A673 (cell line): ENCODE data around the gene MED31.

ENCODE experiments used
- EZH2 ChIP-seq: fragments of 200-600 bp; sonication (generic); IDR thresholded peaks from 2 replicates; pipeline ENCODE4 v1.6.1; 2017; ENCODE audit warnings: borderline replicate concordance, low read depth, mild to moderate bottlenecking, mixed read lengths, antibody characterized with exemption, low read length; ENCODE audit not compliant: poor library complexity, severe bottlenecking
- TF ChIP-seq, protein P1 (sequence below): fragments of 300-800, 200-600 bp; sonication (generic); conservative IDR thresholded peaks from 2 replicates; pipeline ENCODE4 v1.5.1; 2017; ENCODE audit warnings: low read depth, mild to moderate bottlenecking, antibody characterized with exemption, low read length, moderate library complexity, mixed read lengths

DNA sequence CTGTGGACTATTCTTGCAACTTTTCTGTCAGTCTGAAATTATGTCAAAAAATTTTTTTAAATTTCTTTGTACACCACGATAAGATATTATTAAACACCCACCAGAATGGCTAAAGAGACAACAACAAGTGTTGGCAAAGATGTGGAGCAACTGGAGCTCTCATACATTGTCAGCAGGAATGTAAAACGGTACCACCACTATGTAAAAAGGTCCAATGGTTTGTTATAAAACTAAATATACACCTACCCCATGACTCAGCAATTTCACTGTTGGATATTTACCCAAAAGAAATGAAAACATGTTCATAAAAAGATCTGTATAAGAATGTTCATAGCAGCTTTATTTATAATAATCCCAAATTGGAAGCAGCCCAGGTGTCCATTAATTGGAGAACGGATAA is 18.1 kb downstream of the MED31 start:
- TF ChIP-seq, protein P1, sequence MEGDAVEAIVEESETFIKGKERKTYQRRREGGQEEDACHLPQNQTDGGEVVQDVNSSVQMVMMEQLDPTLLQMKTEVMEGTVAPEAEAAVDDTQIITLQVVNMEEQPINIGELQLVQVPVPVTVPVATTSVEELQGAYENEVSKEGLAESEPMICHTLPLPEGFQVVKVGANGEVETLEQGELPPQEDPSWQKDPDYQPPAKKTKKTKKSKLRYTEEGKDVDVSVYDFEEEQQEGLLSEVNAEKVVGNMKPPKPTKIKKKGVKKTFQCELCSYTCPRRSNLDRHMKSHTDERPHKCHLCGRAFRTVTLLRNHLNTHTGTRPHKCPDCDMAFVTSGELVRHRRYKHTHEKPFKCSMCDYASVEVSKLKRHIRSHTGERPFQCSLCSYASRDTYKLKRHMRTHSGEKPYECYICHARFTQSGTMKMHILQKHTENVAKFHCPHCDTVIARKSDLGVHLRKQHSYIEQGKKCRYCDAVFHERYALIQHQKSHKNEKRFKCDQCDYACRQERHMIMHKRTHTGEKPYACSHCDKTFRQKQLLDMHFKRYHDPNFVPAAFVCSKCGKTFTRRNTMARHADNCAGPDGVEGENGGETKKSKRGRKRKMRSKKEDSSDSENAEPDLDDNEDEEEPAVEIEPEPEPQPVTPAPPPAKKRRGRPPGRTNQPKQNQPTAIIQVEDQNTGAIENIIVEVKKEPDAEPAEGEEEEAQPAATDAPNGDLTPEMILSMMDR, result no peak
- TF ChIP-seq EZH2, result no peak
